Fibroblast of peridontal ligament (primary cell): Measurements from ENCODE around the gene TMEM59.

ENCODE experiments used
- DNase-seq: peaks from one replicate; pipeline ENCODE4 v3.0.0-alpha.2; 2010; ENCODE audit errors: extremely low read depth

TMEM59 gene

GRCh38 chr1:53982034-53982762 lies 70.8 kb downstream of the TMEM59 start:
- peak; percentile 38 for DNase-seq

DNA sequence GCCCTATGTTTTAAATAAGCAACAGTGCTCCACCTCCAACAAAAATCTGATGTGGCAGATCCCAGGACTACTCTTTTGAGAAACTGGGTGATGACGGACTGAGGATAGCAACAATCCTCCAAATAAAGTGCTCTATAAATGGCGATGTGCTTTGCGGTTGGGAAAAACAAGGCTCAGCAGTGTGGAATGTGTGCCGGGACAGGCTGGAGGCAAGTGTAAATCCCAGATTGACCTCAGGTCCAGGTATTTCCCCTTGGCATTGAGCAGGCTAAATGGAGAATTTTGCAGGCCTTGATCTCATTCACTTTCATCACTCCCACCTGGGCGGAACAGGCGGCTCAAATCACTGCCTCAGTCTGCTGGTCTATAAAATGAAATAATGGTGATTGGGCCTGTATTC lies 71.8 kb downstream of the TMEM59 start:
- DNase-seq = no peak

DNA sequence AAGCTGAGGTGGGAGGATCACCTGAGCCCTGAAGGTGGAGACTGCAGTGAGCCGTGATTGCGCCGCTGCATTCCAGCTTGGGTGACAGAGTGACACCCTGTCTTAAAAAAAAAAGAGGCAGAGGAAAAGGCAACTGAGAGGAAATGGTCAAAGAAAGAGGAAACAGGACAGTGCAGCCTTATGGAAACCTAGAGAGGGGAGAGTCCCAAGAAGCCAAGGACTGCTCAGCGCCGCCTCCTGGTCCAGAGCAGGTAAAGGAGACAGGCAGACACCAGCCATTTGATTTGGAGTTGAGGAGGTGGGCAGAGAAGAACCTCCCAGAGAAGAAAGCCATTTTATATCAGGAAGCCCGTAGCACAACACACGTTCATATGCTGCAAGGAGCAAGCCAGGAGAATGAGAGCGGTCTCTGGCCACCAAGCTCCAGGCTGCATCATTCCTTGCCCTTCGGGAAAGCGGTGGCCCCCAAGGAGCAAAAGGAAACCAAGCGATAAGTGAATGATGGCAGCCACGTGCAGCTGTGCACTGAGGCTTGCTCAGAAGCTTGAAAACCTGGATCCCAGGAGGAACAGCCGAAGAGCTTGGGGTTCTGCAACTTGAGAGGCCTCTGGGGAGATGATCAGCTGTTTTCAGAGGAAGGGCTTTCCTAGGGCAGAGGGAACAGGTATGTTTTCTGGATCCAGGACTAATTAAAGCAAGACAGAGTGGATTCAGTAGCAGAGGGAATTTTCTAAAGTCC lies 73.1 kb downstream of the TMEM59 start:
- no peak for DNase-seq
